GM21717 (cell line): ENCODE data around the gene RSRC1.
A peak's percentile ranks its signal among the peaks of the same experiment; 100 is the strongest.
"Not testable (repeated sequence)": the region's sequence is repeated elsewhere in the genome, so short reads cannot be mapped to it uniquely, and the experiment has no call there.

Experiments used
- ATAC-seq: cut with Tn5 transposase; IDR thresholded peaks from one replicate; pipeline ENCODE4 v1.9.1; 2021; ENCODE audit warnings: mild to moderate bottlenecking, moderate library complexity; ENCODE audit not compliant: unreplicated experiment

RSRC1 gene

GRCh38 chr3:158506456-158506855 is 396.6 kb downstream of the RSRC1 start:
- no peak for ATAC-seq

- no peak for ATAC-seq
These were observed 398.6 kb downstream of the RSRC1 start for GRCh38 chr3:158508481-158508880.

GRCh38 chr3:158509891-158510290 is 400.0 kb downstream of the RSRC1 start:
- ATAC-seq: no peak

- ATAC-seq: not testable (repeated sequence)
These were observed 406.8 kb downstream of the RSRC1 start for GRCh38 chr3:158516729-158517128.

- ATAC-seq: no peak
These were observed 409.9 kb downstream of the RSRC1 start for GRCh38 chr3:158519776-158520175.

- ATAC-seq: no peak
These were observed 410.5 kb downstream of the RSRC1 start for GRCh38 chr3:158520433-158520832.

- ATAC-seq: no peak
These were observed 412.6 kb downstream of the RSRC1 start for GRCh38 chr3:158522221-158523136.

GRCh38 chr3:158528076-158528674 is 418.3 kb downstream of the RSRC1 start:
- no peak for ATAC-seq

- no peak for ATAC-seq
These were observed 421.4 kb downstream of the RSRC1 start for GRCh38 chr3:158531334-158531733.

GRCh38 chr3:158532099-158532734 is 422.3 kb downstream of the RSRC1 start:
- ATAC-seq: no peak

- no peak for ATAC-seq
These were observed 426.0 kb downstream of the RSRC1 start for GRCh38 chr3:158535918-158536317.

- ATAC-seq: peak; percentile 78
These were observed 429.6 kb downstream of the RSRC1 start for GRCh38 chr3:158539414-158540014.

GRCh38 chr3:158540066-158540465 is 430.2 kb downstream of the RSRC1 start:
- ATAC-seq: no peak

GRCh38 chr3:158548691-158549090 is 438.8 kb downstream of the RSRC1 start:
- ATAC-seq: no peak

GRCh38 chr3:158549938-158550337 is 440.0 kb downstream of the RSRC1 start:
- ATAC-seq: not testable (repeated sequence)

- ATAC-seq: no peak
These were observed 442.2 kb downstream of the RSRC1 start for GRCh38 chr3:158552124-158552523.

GRCh38 chr3:158559504-158559903 is 449.6 kb downstream of the RSRC1 start:
- ATAC-seq: no peak

GRCh38 chr3:158560979-158561378 is 451.1 kb downstream of the RSRC1 start:
- no peak for ATAC-seq

GRCh38 chr3:158562674-158563073 is 452.8 kb downstream of the RSRC1 start:
- ATAC-seq: no peak

GRCh38 chr3:158563076-158563475 is 453.2 kb downstream of the RSRC1 start:
- ATAC-seq: no peak

GRCh38 chr3:158565076-158565475 is 455.2 kb downstream of the RSRC1 start:
- ATAC-seq: no peak
